HCT116 (cell line): ENCODE measurements around the gene SYT11. TPM values are rescaled to one million over a fixed set of nuclear protein-coding genes. Genes with fewer than 3 reads are reported as not detected.

Experiments
- ATAC-seq: fragments of 200-7000 bp; cut with Tn5 transposase; 2 replicates; pipeline ENCODE4 v1.9.1; 2020; ENCODE audit warnings: mild to moderate bottlenecking, moderate library complexity
- BruUV-seq: library from RNA; stranded (reverse); fragments of 400-500 nt; replicated peaks from 2 replicates; lab custom pipeline; 2021; lab: Mats Ljungman, UMichigan
- CTCF ChIA-PET: fragments of 300-600 bp; sonication (Branson Sonifier 250); formaldehyde crosslinking; loops from one replicate; lab custom pipeline; 2021; ENCODE audit warnings: antibody characterized with exemption; lab: Charles Lee
- POLR2A ChIA-PET: fragments of 300-600, 350-600 bp; sonication (Branson Sonifier 250); formaldehyde crosslinking; loops from one replicate; lab custom pipeline; 2021; ENCODE audit warnings: antibody characterized with exemption; lab: Charles Lee
- RAD21 ChIA-PET, 2 experiments: fragments of 300-600 bp; sonication (Branson Sonifier 250); formaldehyde crosslinking; loops; one replicate each; lab custom pipeline; 2023; ENCODE audit warnings: low total read pairs in 2 of 2; ENCODE audit not compliant: uncharacterized antibody in 2 of 2, unreplicated experiment in 2 of 2, low non-redundant PET in 1 of 2; lab: Charles Lee
- DNase-seq: peaks from one replicate; pipeline ENCODE4 v3.0.0-alpha.2; 2010; ENCODE audit warnings: low read depth, low spot score
- H2AFZ ChIP-seq: fragments of 200-600 bp; shearing (Covaris generic), sonication (generic); 2 replicates; pipeline ENCODE4 v1.6.1; 2017; ENCODE audit warnings: low read depth, mixed run types, mixed read lengths, antibody characterized with exemption, low read length; ENCODE audit not compliant: poor library complexity, severe bottlenecking
- H3K27ac ChIP-seq: 2 replicates; pipeline ENCODE4 v1.5.1; 2012; ENCODE audit warnings: low read depth, low read length
- H3K27me3 ChIP-seq: fragments of 200-600 bp; sonication (generic); 2 replicates; pipeline ENCODE4 v1.6.1; 2016; ENCODE audit warnings: mixed run types, low read length, mixed read lengths; ENCODE audit not compliant: insufficient read depth
- H3K36me3 ChIP-seq, 2 experiments: fragments of 200-500 bp in 1 of 2; fragments of 200-600 bp in 1 of 2; sonication (Bioruptor generic) in 1 of 2; sonication (generic) in 1 of 2; 2 replicates each; pipeline versions ENCODE4 v1.5.1 to v1.6.1; 2014 to 2016; ENCODE audit warnings: low read length in 2 of 2, inconsistent platforms in 1 of 2, mixed read lengths in 1 of 2, mixed run types in 1 of 2; ENCODE audit not compliant: insufficient read depth in 2 of 2, control insufficient read depth in 1 of 2
- H3K4me1 ChIP-seq, 2 experiments: fragments of 200-600 bp in 1 of 2; sonication (generic) in 1 of 2; 2 replicates each; pipeline versions ENCODE4 v1.5.1 to v1.6.1; 2012 to 2017; ENCODE audit warnings: low read length in 2 of 2, inconsistent platforms in 1 of 2, mild to moderate bottlenecking in 1 of 2, mixed read lengths in 1 of 2, mixed run types in 1 of 2, moderate library complexity in 1 of 2; ENCODE audit not compliant: insufficient read depth in 2 of 2, control insufficient read depth in 1 of 2
- H3K4me2 ChIP-seq: fragments of 200-600 bp; sonication (generic); 2 replicates; pipeline ENCODE4 v1.6.1; 2017; ENCODE audit warnings: mixed run types, low read length, mixed read lengths
- H3K4me3 ChIP-seq, 2 experiments: fragments of 200-600 bp in 1 of 2; sonication (generic) in 1 of 2; replicated peaks in 1 of 2; 2 replicates each; pipeline ENCODE4 v1.5.1; 2011 to 2016; ENCODE audit warnings: low read length in 2 of 2, control low read depth in 1 of 2, low read depth in 1 of 2, mild to moderate bottlenecking in 1 of 2, mixed read lengths in 1 of 2, mixed run types in 1 of 2
- H3K79me2 ChIP-seq: fragments of 200-600 bp; sonication (generic); 2 replicates; pipeline ENCODE4 v1.6.1; 2017; ENCODE audit warnings: mild to moderate bottlenecking, mixed run types, low read length, moderate library complexity, mixed read lengths; ENCODE audit not compliant: insufficient read depth
- H3K9ac ChIP-seq: fragments of 200-600 bp; sonication (generic); 2 replicates; pipeline ENCODE4 v1.6.1; 2016; ENCODE audit warnings: low read length, mixed read lengths
- H3K9me2 ChIP-seq: fragments of 200-600 bp; sonication (generic), shearing (Covaris generic); 2 replicates; pipeline ENCODE4 v1.6.1; 2017; ENCODE audit warnings: mixed run types, mild to moderate bottlenecking, moderate library complexity; ENCODE audit not compliant: insufficient read depth
- H3K9me3 ChIP-seq, 2 experiments: fragments of 200-500 bp in 1 of 2; fragments of 200-600 bp in 1 of 2; sonication (Bioruptor generic) in 1 of 2; sonication (generic) in 1 of 2; 2 replicates each; pipeline ENCODE4 v1.6.1; 2014 to 2017; ENCODE audit warnings: low read length in 2 of 2, mixed read lengths in 2 of 2, inconsistent platforms in 1 of 2, low read depth in 1 of 2, mild to moderate bottlenecking in 1 of 2, mixed run types in 1 of 2, moderate library complexity in 1 of 2; ENCODE audit not compliant: control insufficient read depth in 1 of 2, insufficient read depth in 1 of 2
- H4K20me1 ChIP-seq: fragments of 200-600 bp; sonication (generic), shearing (Covaris generic); 2 replicates; pipeline ENCODE4 v1.6.1; 2017; ENCODE audit warnings: mixed run types, mild to moderate bottlenecking, moderate library complexity; ENCODE audit not compliant: insufficient read depth
- CBX3 ChIP-seq: IDR thresholded peaks from 2 replicates; pipeline ENCODE4 v1.6.1; 2012; ENCODE audit warnings: low read depth
- ELF1 ChIP-seq: IDR thresholded peaks from 2 replicates; pipeline ENCODE4 v1.6.1; 2012; ENCODE audit warnings: low read depth, borderline replicate concordance
- EZH2 ChIP-seq: fragments of 200-600 bp; sonication (generic); IDR thresholded peaks from 2 replicates; pipeline ENCODE4 v1.6.1; 2017; ENCODE audit warnings: antibody characterized with exemption, mixed run types
- MAX ChIP-seq: IDR thresholded peaks from 2 replicates; pipeline ENCODE4 v1.6.1; 2012
- POLR2A ChIP-seq: IDR thresholded peaks from 2 replicates; pipeline ENCODE4 v1.7.0; 2011; ENCODE audit warnings: borderline replicate concordance; ENCODE audit not compliant: insufficient read depth, insufficient read length; ENCODE audit errors: extremely low read depth
- POLR2AphosphoS5 ChIP-seq: IDR thresholded peaks from 2 replicates; pipeline ENCODE4 v1.6.1; 2011; ENCODE audit warnings: mild to moderate bottlenecking, low read depth, low read length, moderate library complexity
- SIN3A ChIP-seq: IDR thresholded peaks from 2 replicates; pipeline ENCODE4 v1.6.1; 2012; ENCODE audit warnings: low read depth
- SP1 ChIP-seq: IDR thresholded peaks from 2 replicates; pipeline ENCODE4 v1.6.1; 2012; ENCODE audit warnings: low read depth
- SRF ChIP-seq: IDR thresholded peaks from 2 replicates; pipeline ENCODE4 v1.6.1; 2012; ENCODE audit warnings: low read depth
- TCF7L2 ChIP-seq: IDR thresholded peaks from 2 replicates; pipeline ENCODE4 v1.7.0; 2011; ENCODE audit warnings: borderline replicate concordance, inconsistent platforms; ENCODE audit not compliant: insufficient read depth, insufficient read length; ENCODE audit errors: extremely low read depth
- YY1 ChIP-seq: IDR thresholded peaks from 2 replicates; pipeline ENCODE4 v1.6.1; 2011; ENCODE audit warnings: low read length, low read depth, moderate library complexity, mild to moderate bottlenecking; ENCODE audit not compliant: insufficient replicate concordance; ENCODE audit errors: extremely low read depth
- ZBTB33 ChIP-seq: IDR thresholded peaks from 2 replicates; pipeline ENCODE4 v1.6.1; 2011; ENCODE audit warnings: mild to moderate bottlenecking, low read length, moderate library complexity; ENCODE audit not compliant: insufficient replicate concordance; ENCODE audit errors: extremely low read depth
- ZFX ChIP-seq: fragments of 450-650 bp; IDR thresholded peaks from 2 replicates; pipeline ENCODE4 v1.6.1; 2017
- ZNF274 ChIP-seq: fragments of 200-500 bp; sonication (Bioruptor generic); IDR thresholded peaks from 2 replicates; pipeline ENCODE4 v1.6.1; 2014; ENCODE audit warnings: mild to moderate bottlenecking, low read depth, low read length, inconsistent platforms
- intact Hi-C: fragments of 100-400 bp; cut with micrococcal nuclease; formaldehyde crosslinking; loops from 2 replicates; pipeline ENCODE4 v1.10.0; 2022
- total RNA-seq: library from RNA; stranded (reverse); gene quantifications from one replicate; pipeline ENCODE4 v1.2.1, GENCODE V29; 2021; ENCODE audit not compliant: unreplicated experiment
- TF ChIP-seq, protein P1 (sequence below): IDR thresholded peaks from 2 replicates; pipeline ENCODE4 v1.6.1; 2012
- TF ChIP-seq, protein P2 (sequence below), 3 experiments: fragments of 200-600 bp in 1 of 3; sonication (generic) in 1 of 3; IDR thresholded peaks in 2 of 3; conservative IDR thresholded peaks in 1 of 3; 2 replicates each; pipeline ENCODE4 v1.5.1; 2012 to 2017; ENCODE audit warnings: low read depth in 2 of 3, low read length in 2 of 3, antibody characterized with exemption in 1 of 3, borderline replicate concordance in 1 of 3, control low read depth in 1 of 3, mild to moderate bottlenecking in 1 of 3, mixed read lengths in 1 of 3, mixed run types in 1 of 3, moderate library complexity in 1 of 3; ENCODE audit not compliant: insufficient read depth in 1 of 3

Gene SYT11
- total RNA-seq, 1 experiment from 2014 or later, result 0.17 TPM

DNA sequence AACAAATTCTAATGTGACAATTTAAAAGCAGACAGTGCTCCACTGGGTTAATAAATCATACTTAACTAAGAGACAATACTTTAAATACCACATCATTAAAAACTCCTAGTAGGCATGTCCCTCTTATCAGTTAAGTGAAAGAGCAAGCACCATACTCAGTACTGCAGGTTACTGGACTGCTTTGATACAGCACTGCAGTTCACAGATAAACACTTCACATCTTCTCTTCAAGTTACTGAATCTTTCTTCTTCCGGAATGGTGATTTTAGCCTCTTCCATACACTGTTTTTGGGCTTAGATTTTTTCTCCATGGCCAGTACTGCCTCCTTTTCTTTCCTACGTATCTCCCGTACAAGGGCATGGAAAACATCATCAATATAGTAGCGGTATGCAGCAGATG lies 40.8 kb downstream of the SYT11 start:
- no peak overlapping the region for H3K9ac ChIP-seq
- ATAC-seq, result no peak
- CTCF ChIA-PET, result no interaction called here
- TF ChIP-seq SRF, result no peak
- no peak for TF ChIP-seq TCF7L2
- no peak for TF ChIP-seq YY1
- no peak for TF ChIP-seq SP1
- TF ChIP-seq, protein P1, sequence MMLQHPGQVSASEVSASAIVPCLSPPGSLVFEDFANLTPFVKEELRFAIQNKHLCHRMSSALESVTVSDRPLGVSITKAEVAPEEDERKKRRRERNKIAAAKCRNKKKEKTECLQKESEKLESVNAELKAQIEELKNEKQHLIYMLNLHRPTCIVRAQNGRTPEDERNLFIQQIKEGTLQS, result no peak
- no peak for TF ChIP-seq ZBTB33
- no peak for TF ChIP-seq ZFX
- no peak for TF ChIP-seq ELF1
- TF ChIP-seq SIN3A, result no peak
- no peak for TF ChIP-seq POLR2A
- no peak for TF ChIP-seq POLR2AphosphoS5
- TF ChIP-seq ZNF274, result no peak
- TF ChIP-seq CBX3, result no peak
- TF ChIP-seq MAX, result no peak
- TF ChIP-seq, protein P2, sequence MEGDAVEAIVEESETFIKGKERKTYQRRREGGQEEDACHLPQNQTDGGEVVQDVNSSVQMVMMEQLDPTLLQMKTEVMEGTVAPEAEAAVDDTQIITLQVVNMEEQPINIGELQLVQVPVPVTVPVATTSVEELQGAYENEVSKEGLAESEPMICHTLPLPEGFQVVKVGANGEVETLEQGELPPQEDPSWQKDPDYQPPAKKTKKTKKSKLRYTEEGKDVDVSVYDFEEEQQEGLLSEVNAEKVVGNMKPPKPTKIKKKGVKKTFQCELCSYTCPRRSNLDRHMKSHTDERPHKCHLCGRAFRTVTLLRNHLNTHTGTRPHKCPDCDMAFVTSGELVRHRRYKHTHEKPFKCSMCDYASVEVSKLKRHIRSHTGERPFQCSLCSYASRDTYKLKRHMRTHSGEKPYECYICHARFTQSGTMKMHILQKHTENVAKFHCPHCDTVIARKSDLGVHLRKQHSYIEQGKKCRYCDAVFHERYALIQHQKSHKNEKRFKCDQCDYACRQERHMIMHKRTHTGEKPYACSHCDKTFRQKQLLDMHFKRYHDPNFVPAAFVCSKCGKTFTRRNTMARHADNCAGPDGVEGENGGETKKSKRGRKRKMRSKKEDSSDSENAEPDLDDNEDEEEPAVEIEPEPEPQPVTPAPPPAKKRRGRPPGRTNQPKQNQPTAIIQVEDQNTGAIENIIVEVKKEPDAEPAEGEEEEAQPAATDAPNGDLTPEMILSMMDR (IDR thresholded peaks at IDR 0.05 in 2 of 3, conservative IDR thresholded peaks at IDR 0.05 in 1 of 3; ENCODE audit: borderline replicate concordance in 1 of 3, insufficient read depth in 1 of 3, low read depth in 2 of 3, low read length in 2 of 3), result no peak
- TF ChIP-seq EZH2, result no peak
- TF ChIP-seq, all 23 proteins: peak for 0
- no peak overlapping the region for H3K27ac ChIP-seq
- H3K4me1 ChIP-seq, result peaks cover 0 to 7% of the 10 kb centered on the region in 2 experiments; a peak in 1 of 4 replicates
- DNase-seq, result no peak
- H3K9me3 ChIP-seq, result no peaks in the 10 kb centered on the region
- H4K20me1 ChIP-seq, result peaks cover 5% of the 10 kb centered on the region; the same call in 1 of the 2 replicates
- intact Hi-C loops, result no loop called here
- no peak overlapping the region for H3K4me3 ChIP-seq
- peaks cover 50 to 52% of the 10 kb centered on the region in 2 experiments; a peak in 3 of 4 replicates for H3K36me3 ChIP-seq
- ChIA-PET RAD21 (no interaction called here), POLR2A (no interaction called here)
- peaks cover 21% of the 10 kb centered on the region; the same call in 1 of the 2 replicates for H3K79me2 ChIP-seq
- BruUV-seq, result no TSS peak
- no peaks in the 10 kb centered on the region for H3K27me3 ChIP-seq
- no peaks in the 10 kb centered on the region for H3K9me2 ChIP-seq
- no peak overlapping the region for H2AFZ ChIP-seq
- no peak overlapping the region for H3K4me2 ChIP-seq
